Glutamatergic neuron (in vitro differentiated cells): ENCODE data around the gene MGAT4C. TPM values are rescaled to one million over a fixed set of nuclear protein-coding genes. Genes with fewer than 3 reads are reported as not detected.

ENCODE experiments used
- DNase-seq: peaks from one replicate; pipeline ENCODE4 v3.0.0; 2022
- H3K27ac Mint-ChIP-seq: one replicate; pipeline ENCODE4 v1.8.0; 2020; ENCODE audit warnings: mild to moderate bottlenecking, mixed read lengths, inconsistent platforms; ENCODE audit not compliant: unreplicated experiment
- H3K27me3 Mint-ChIP-seq: one replicate; pipeline ENCODE4 v1.8.0; 2020; ENCODE audit warnings: mild to moderate bottlenecking, moderate library complexity, mixed read lengths, inconsistent platforms; ENCODE audit not compliant: unreplicated experiment
- H3K36me3 Mint-ChIP-seq: one replicate; pipeline ENCODE4 v1.8.0; 2020; ENCODE audit warnings: mild to moderate bottlenecking, mixed read lengths, inconsistent platforms; ENCODE audit not compliant: unreplicated experiment
- H3K4me1 Mint-ChIP-seq: one replicate; pipeline ENCODE4 v1.8.0; 2020; ENCODE audit warnings: mild to moderate bottlenecking, low read depth, mixed read lengths, inconsistent platforms; ENCODE audit not compliant: unreplicated experiment
- H3K4me3 Mint-ChIP-seq: one replicate; pipeline ENCODE4 v1.8.0; 2020; ENCODE audit warnings: mild to moderate bottlenecking, mixed read lengths, inconsistent platforms; ENCODE audit not compliant: unreplicated experiment
- H3K9me3 Mint-ChIP-seq: one replicate; pipeline ENCODE4 v1.8.0; 2020; ENCODE audit warnings: mild to moderate bottlenecking, moderate library complexity, mixed read lengths, inconsistent platforms; ENCODE audit not compliant: unreplicated experiment
- total RNA-seq: library from RNA; stranded (reverse); fragmentation: NEBNext Ultra II Directional; extraction: Animal tissue kit (Norgen Biotek cat#: 25700); gene quantifications from one replicate; pipeline ENCODE4 v1.2.1, GENCODE V29; 2021; ENCODE audit not compliant: unreplicated experiment
- TF ChIP-seq, protein P1 (sequence below): fragments of 200-600 bp; sonication (generic); IDR thresholded peaks from one replicate; pipeline ENCODE4 v1.5.0; 2021; ENCODE audit not compliant: partially characterized antibody, unreplicated experiment

The MGAT4C gene
- total RNA-seq, 1 donor from 2014 or later: 0.98 TPM

GRCh38 chr12:86226481-86226880 is 29.7 kb downstream of the MGAT4C start:
- TF ChIP-seq, protein P1, sequence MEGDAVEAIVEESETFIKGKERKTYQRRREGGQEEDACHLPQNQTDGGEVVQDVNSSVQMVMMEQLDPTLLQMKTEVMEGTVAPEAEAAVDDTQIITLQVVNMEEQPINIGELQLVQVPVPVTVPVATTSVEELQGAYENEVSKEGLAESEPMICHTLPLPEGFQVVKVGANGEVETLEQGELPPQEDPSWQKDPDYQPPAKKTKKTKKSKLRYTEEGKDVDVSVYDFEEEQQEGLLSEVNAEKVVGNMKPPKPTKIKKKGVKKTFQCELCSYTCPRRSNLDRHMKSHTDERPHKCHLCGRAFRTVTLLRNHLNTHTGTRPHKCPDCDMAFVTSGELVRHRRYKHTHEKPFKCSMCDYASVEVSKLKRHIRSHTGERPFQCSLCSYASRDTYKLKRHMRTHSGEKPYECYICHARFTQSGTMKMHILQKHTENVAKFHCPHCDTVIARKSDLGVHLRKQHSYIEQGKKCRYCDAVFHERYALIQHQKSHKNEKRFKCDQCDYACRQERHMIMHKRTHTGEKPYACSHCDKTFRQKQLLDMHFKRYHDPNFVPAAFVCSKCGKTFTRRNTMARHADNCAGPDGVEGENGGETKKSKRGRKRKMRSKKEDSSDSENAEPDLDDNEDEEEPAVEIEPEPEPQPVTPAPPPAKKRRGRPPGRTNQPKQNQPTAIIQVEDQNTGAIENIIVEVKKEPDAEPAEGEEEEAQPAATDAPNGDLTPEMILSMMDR: no peak
- no peaks in the 10 kb centered on the region for H3K4me1 Mint-ChIP-seq
- H3K4me3 Mint-ChIP-seq: no peak overlapping the region
- no peaks in the 10 kb centered on the region for H3K9me3 Mint-ChIP-seq
- peaks cover 4% of the 10 kb centered on the region for H3K36me3 Mint-ChIP-seq
- no peaks in the 10 kb centered on the region for H3K27me3 Mint-ChIP-seq
- no peak overlapping the region for H3K27ac Mint-ChIP-seq
- DNase-seq: no peak

DNA sequence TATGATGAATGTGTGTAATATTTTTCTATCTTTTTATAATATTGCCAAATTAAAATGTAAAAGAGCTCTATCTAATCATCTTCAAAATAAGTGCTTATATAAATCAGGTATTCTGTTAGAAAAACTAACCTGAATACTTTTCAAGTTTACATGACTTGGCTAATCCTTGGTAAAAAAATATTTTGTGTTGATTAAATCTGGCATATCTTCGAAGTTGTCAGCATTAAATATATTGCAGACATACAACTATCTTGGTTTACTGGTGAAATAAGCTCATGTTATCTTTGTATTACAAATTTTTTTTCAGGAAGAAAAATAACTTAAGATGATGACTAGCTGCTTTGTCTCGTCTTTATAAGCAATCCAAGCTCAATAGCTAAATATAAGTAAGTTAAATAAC is 39.6 kb downstream of the MGAT4C start:
- no peaks in the 10 kb centered on the region for H3K27me3 Mint-ChIP-seq
- no peak overlapping the region for H3K27ac Mint-ChIP-seq
- H3K4me3 Mint-ChIP-seq: no peak overlapping the region
- H3K9me3 Mint-ChIP-seq: no peaks in the 10 kb centered on the region
- H3K4me1 Mint-ChIP-seq: no peaks in the 10 kb centered on the region
- TF ChIP-seq, protein P1: no peak
- DNase-seq: no peak
- H3K36me3 Mint-ChIP-seq: no peaks in the 10 kb centered on the region

- Mint-ChIP-seq H3K27me3 (no peaks in the 10 kb centered on the region), H3K36me3 (no peaks in the 10 kb centered on the region), H3K27ac (no peak overlapping the region), H3K4me3 (no peak overlapping the region), H3K4me1 (no peaks in the 10 kb centered on the region), H3K9me3 (no peaks in the 10 kb centered on the region)
- DNase-seq: no peak
- TF ChIP-seq, protein P1: no peak
Observed at GRCh38 chr12:86213012-86213411, 43.2 kb downstream of the MGAT4C start.

- TF ChIP-seq, protein P1: no peak
- H3K27ac Mint-ChIP-seq: peak overlapping the region; percentile 90
- peaks cover 2% of the 10 kb centered on the region for H3K9me3 Mint-ChIP-seq
- H3K36me3 Mint-ChIP-seq: no peaks in the 10 kb centered on the region
- peak overlapping the region; percentile 55 for H3K4me3 Mint-ChIP-seq
- DNase-seq: peak; percentile 29
- H3K4me1 Mint-ChIP-seq: peaks cover 10% of the 10 kb centered on the region
- no peaks in the 10 kb centered on the region for H3K27me3 Mint-ChIP-seq
Observed at GRCh38 chr12:86198696-86199444, 57.3 kb downstream of the MGAT4C start.

DNA sequence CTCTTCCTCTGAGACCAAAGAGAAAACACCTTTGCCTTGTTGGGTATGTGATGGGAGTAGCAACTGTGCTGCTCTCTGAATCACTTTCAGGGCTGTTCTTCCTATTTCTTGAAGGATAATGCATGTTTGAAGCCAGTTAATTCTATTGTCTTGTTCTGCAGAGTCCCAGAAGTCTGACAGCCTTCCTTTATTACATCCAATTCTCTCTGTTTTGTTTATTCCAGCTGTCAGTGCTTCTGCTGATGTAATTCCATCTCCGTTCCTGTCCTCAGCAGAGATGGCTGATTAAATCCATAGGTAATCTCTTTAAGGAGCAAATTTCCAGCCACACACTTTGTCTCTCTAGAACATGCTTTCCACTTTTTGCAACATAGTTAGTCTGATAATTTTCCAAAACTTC is 59.7 kb downstream of the MGAT4C start:
- DNase-seq: no peak
- Mint-ChIP-seq H3K27me3 (no peaks in the 10 kb centered on the region), H3K4me1 (peaks cover 10% of the 10 kb centered on the region), H3K9me3 (peaks cover 2% of the 10 kb centered on the region), H3K36me3 (no peaks in the 10 kb centered on the region), H3K27ac (no peak overlapping the region), H3K4me3 (no peak overlapping the region)
- TF ChIP-seq, protein P1: no peak
